ENCODE results near the gene GBF1.

DNA sequence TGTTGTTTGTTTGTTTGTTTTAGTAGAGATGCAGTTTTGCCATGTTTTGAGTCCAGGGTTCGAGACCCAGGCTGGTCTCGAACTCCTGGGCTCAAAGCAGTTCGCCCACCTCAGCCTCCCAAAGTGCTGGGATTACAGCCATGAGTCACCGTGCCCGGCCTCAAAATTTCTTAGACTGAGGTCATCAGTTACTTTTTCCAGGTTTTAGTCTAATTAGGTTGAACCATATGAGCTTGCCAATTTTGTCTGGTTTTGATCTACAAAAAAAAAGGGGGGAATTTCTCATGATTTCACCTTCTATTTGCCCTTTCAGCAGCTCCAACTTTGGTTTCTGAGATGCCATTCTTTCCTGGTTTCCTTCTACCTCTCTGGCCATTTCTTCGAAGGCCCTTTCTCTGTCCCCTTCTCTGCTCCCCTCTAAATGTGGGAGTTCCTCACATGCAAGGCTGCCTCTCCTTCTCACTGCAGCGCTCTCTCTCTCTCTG lies 181.5 kb downstream of the GBF1 start:
- TF ChIP-seq ELF4 (IDR thresholded peaks at IDR 0.05) (no peak), TARDBP (IDR thresholded peaks at IDR 0.05) (no peak), SUZ12 (IDR thresholded peaks at IDR 0.05) (no peak), BHLHE40 (IDR thresholded peaks at IDR 0.05; ENCODE audit: borderline replicate concordance) (no peak), FOXM1 (IDR thresholded peaks at IDR 0.05; ENCODE audit: borderline replicate concordance) (no peak), SP1 (IDR thresholded peaks at IDR 0.05) (no peak), CTBP1 (IDR thresholded peaks at IDR 0.05; ENCODE audit: borderline replicate concordance) (no peak), LEF1 (IDR thresholded peaks at IDR 0.05; ENCODE audit: borderline replicate concordance) (no peak), HDGF (IDR thresholded peaks at IDR 0.05; ENCODE audit: borderline replicate concordance) (no peak), FOXA1 (IDR thresholded peaks at IDR 0.05) (no peak)
